Hypothalamus (tissue), 51 donors: ENCODE data around the gene GRIP2.
"Not testable (repeated sequence)": the region's sequence is repeated elsewhere in the genome, so short reads cannot be mapped to it uniquely, and the experiment has no call there.

Experiments used
- DNase-seq, 51 donors: peaks; one replicate each; lab custom pipeline; 2025; lab: John Stamatoyannopoulos, UW

Gene GRIP2

GRCh38 chr3:14522768-14523167 lies 17.4 kb downstream of the GRIP2 start:
- DNase-seq: no peak

GRCh38 chr3:14522129-14522691 lies 17.9 kb downstream of the GRIP2 start:
- no peak for DNase-seq

GRCh38 chr3:14521611-14522010 lies 18.5 kb downstream of the GRIP2 start:
- no peak for DNase-seq

- DNase-seq: no peak
Observed at GRCh38 chr3:14520967-14521366, 19.2 kb downstream of the GRIP2 start.

GRCh38 chr3:14520149-14520548 lies 20.0 kb downstream of the GRIP2 start:
- DNase-seq: no peak

GRCh38 chr3:14519406-14519805 lies 20.7 kb downstream of the GRIP2 start:
- DNase-seq: no peak

- no peak for DNase-seq
Observed at GRCh38 chr3:14518893-14519292, 21.2 kb downstream of the GRIP2 start.

- no peak for DNase-seq
Observed at GRCh38 chr3:14518432-14518802, 21.7 kb downstream of the GRIP2 start.

GRCh38 chr3:14517601-14518431 lies 22.3 kb downstream of the GRIP2 start:
- DNase-seq: no peak

GRCh38 chr3:14516738-14517345 lies 23.3 kb downstream of the GRIP2 start:
- no peak for DNase-seq

- DNase-seq: not testable (repeated sequence)
Observed at GRCh38 chr3:14515526-14515925, 24.6 kb downstream of the GRIP2 start.

GRCh38 chr3:14514323-14514720 lies 25.8 kb downstream of the GRIP2 start:
- DNase-seq: no peak

- DNase-seq: no peak
Observed at GRCh38 chr3:14513566-14514322, 26.4 kb downstream of the GRIP2 start.

- DNase-seq: no peak
Observed at GRCh38 chr3:14512942-14513327, 27.2 kb downstream of the GRIP2 start.

GRCh38 chr3:14512281-14512941 lies 27.7 kb downstream of the GRIP2 start:
- DNase-seq: no peak

GRCh38 chr3:14511623-14512280 lies 28.4 kb downstream of the GRIP2 start:
- DNase-seq: no peak

- DNase-seq: no peak
Observed at GRCh38 chr3:14510838-14511622, 29.1 kb downstream of the GRIP2 start.

- no peak for DNase-seq
Observed at GRCh38 chr3:14509796-14510100, 30.4 kb downstream of the GRIP2 start.

- DNase-seq: peak in 42 of 51 donors; percentile 8 to 72 (median 32)
Observed at GRCh38 chr3:14508966-14509795, 31.0 kb downstream of the GRIP2 start.
